Measurements from ENCODE around the gene RNF5.
"Not testable (repeated sequence)": the region's sequence is repeated elsewhere in the genome, so short reads cannot be mapped to it uniquely, and the experiment has no call there.

RNF5 gene

DNA sequence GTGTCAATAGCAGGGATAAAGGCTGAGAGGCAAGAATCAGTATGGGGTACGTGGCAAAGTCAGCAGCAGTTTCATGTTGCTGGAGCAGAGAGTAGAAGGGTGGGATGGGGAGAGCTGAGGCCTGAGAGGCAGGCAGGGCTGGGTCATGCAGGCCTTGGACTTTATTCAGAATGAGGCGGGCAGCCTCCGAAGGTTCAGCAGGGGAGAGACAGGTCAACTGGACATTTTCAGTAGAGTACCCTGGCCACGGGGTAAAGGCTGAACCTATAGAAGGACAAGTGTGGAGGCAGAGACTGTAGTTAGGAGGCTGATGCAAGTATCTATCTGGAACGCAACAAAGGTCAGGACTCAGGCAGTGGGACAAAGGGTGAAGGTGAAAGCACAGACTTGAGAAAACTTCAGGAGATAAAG is 32.0 kb downstream of the RNF5 start:
- Histone ChIP-seq H3F3A (ENCODE audit: low read depth) (no peaks in the 10 kb centered on the region), H3K9me2 (replicated peaks; ENCODE audit: low read depth, low read length) (no peaks in the 10 kb centered on the region), H3K27me3 (ENCODE audit: insufficient read depth, low read length, poor library complexity, severe bottlenecking) (no peaks in the 10 kb centered on the region), H3K36me3 (ENCODE audit: insufficient read depth, low read length) (no peaks in the 10 kb centered on the region), H3K4me2 (ENCODE audit: low read depth, low read length, poor library complexity, severe bottlenecking) (no peak overlapping the region), H3K9ac (ENCODE audit: low read depth, low read length, poor library complexity, severe bottlenecking) (no peak overlapping the region), H3K79me2 (ENCODE audit: insufficient read depth, low read length) (no peaks in the 10 kb centered on the region), H2AFZ (ENCODE audit: low read length) (no peak overlapping the region), H3K4me3 (ENCODE audit: low read length, poor library complexity, severe bottlenecking) (no peak overlapping the region), H3K9me3 (ENCODE audit: insufficient read depth, low read depth, low read length) (no peaks in the 10 kb centered on the region), H3K4me1 (ENCODE audit: insufficient read depth, low read length, poor library complexity, severe bottlenecking) (no peaks in the 10 kb centered on the region), H4K20me1 (ENCODE audit: insufficient read depth, low read length, poor library complexity, severe bottlenecking) (no peaks in the 10 kb centered on the region)
- no peak for TF ChIP-seq EZH2phosphoT487 (IDR thresholded peaks at IDR 0.05; ENCODE audit: borderline replicate concordance)
- TF ChIP-seq, protein P1, sequence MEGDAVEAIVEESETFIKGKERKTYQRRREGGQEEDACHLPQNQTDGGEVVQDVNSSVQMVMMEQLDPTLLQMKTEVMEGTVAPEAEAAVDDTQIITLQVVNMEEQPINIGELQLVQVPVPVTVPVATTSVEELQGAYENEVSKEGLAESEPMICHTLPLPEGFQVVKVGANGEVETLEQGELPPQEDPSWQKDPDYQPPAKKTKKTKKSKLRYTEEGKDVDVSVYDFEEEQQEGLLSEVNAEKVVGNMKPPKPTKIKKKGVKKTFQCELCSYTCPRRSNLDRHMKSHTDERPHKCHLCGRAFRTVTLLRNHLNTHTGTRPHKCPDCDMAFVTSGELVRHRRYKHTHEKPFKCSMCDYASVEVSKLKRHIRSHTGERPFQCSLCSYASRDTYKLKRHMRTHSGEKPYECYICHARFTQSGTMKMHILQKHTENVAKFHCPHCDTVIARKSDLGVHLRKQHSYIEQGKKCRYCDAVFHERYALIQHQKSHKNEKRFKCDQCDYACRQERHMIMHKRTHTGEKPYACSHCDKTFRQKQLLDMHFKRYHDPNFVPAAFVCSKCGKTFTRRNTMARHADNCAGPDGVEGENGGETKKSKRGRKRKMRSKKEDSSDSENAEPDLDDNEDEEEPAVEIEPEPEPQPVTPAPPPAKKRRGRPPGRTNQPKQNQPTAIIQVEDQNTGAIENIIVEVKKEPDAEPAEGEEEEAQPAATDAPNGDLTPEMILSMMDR (conservative IDR thresholded peaks at IDR 0.05; ENCODE audit: low read length) = no peak

DNA sequence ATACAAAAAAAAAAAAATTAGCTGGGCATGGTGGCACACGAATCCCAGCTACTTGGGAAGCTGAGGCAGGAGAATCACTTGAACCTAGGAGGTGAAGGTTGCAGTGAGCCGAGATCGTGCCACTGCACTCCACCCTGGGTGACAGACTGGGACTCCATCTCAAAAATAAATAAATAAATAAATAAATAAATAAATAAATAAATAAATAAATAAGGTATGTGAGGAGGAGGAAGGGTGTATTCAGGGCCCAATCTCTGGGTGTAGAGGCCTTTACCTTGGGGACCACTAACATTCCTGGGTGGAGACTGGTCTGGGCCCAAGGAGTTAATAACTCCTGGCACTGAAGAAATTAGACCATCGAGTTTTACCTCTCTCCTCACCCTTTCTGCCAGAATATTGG is 33.2 kb downstream of the RNF5 start:
- H3K9me3 ChIP-seq (ENCODE audit: insufficient read depth, low read depth, low read length); H3K4me1 ChIP-seq (ENCODE audit: insufficient read depth, low read length, poor library complexity, severe bottlenecking); H3K4me2 ChIP-seq (ENCODE audit: low read depth, low read length, poor library complexity, severe bottlenecking); H3K4me3 ChIP-seq (ENCODE audit: low read length, poor library complexity, severe bottlenecking); H3F3A ChIP-seq (ENCODE audit: low read depth); H3K9ac ChIP-seq (ENCODE audit: low read depth, low read length, poor library complexity, severe bottlenecking); H3K9me2 ChIP-seq (replicated peaks; ENCODE audit: low read depth, low read length); H3K36me3 ChIP-seq (ENCODE audit: insufficient read depth, low read length); H3K79me2 ChIP-seq (ENCODE audit: insufficient read depth, low read length); H2AFZ ChIP-seq (ENCODE audit: low read length); H4K20me1 ChIP-seq (ENCODE audit: insufficient read depth, low read length, poor library complexity, severe bottlenecking); H3K27me3 ChIP-seq (ENCODE audit: insufficient read depth, low read length, poor library complexity, severe bottlenecking): not testable (repeated sequence)

DNA sequence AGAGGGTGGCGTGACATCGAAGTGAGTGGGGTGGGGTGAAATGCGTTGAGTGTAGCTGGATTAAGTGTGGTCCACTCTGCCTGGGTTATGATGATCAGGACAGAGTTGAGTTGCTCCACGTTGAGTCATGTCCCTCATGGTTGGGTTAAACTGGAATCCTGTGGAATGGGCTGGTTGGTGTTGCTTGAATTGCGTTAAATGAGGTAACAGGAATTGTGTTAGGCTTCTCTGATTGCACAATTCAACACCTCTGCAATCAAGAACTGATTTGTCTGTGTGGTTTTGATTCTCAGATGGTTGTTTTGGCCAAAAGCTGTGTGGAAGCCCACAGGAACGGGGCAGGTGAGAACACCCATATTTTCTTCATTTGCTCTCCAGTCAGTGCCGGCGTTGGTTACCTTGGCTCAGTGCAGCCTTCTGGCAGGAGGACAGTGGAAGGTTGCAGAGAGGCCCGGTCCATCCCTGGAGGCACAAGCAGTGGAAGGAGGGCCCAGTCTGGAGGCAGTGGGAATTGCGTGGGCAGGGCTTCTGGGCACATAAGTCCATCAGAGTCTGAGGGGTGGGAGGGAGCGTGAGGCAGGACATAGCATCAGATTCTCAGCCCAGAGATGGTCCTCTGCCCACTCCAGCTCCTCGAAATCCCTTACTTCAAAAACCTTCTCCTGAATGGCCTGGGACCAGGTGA is 34.0 kb downstream of the RNF5 start:
- no peak for TF ChIP-seq EZH2phosphoT487 (IDR thresholded peaks at IDR 0.05; ENCODE audit: borderline replicate concordance)
- TF ChIP-seq, protein P1 (conservative IDR thresholded peaks at IDR 0.05; ENCODE audit: low read length) = no peak
- Histone ChIP-seq H2AFZ (ENCODE audit: low read length) (no peak overlapping the region), H4K20me1 (ENCODE audit: insufficient read depth, low read length, poor library complexity, severe bottlenecking) (no peaks in the 10 kb centered on the region), H3K36me3 (ENCODE audit: insufficient read depth, low read length) (no peaks in the 10 kb centered on the region), H3K79me2 (ENCODE audit: insufficient read depth, low read length) (no peaks in the 10 kb centered on the region), H3K27me3 (ENCODE audit: insufficient read depth, low read length, poor library complexity, severe bottlenecking) (no peaks in the 10 kb centered on the region), H3F3A (ENCODE audit: low read depth) (no peaks in the 10 kb centered on the region), H3K9ac (ENCODE audit: low read depth, low read length, poor library complexity, severe bottlenecking) (no peak overlapping the region), H3K9me2 (replicated peaks; ENCODE audit: low read depth, low read length) (no peaks in the 10 kb centered on the region), H3K4me2 (ENCODE audit: low read depth, low read length, poor library complexity, severe bottlenecking) (no peak overlapping the region), H3K4me1 (ENCODE audit: insufficient read depth, low read length, poor library complexity, severe bottlenecking) (no peaks in the 10 kb centered on the region), H3K4me3 (ENCODE audit: low read length, poor library complexity, severe bottlenecking) (no peak overlapping the region), H3K9me3 (ENCODE audit: insufficient read depth, low read depth, low read length) (no peaks in the 10 kb centered on the region)

DNA sequence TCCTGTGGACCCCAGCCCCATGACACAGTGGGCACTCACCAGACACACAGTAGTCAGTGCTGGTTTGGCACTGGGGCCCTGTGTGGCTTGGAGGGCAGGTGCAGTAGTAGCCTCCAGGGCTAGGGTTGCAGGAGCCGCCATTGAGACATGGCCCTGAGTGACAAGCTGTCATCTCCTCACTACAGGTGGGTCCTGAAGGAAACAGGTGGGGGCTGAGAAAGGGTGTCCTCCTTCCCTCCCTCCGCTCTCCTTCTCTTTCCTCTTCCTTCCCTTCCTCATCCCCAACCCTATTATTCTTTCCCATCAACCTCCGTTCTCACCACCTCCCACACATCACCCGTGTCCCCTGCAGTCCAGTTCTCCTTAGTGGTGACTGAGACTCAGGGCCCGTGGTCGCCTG is 35.4 kb downstream of the RNF5 start:
- H3K4me1 ChIP-seq (ENCODE audit: insufficient read depth, low read length, poor library complexity, severe bottlenecking) = no peaks in the 10 kb centered on the region
- no peaks in the 10 kb centered on the region for H3K9me3 ChIP-seq (ENCODE audit: insufficient read depth, low read depth, low read length)
- no peaks in the 10 kb centered on the region for H3K36me3 ChIP-seq (ENCODE audit: insufficient read depth, low read length)
- no peak overlapping the region for H3K4me2 ChIP-seq (ENCODE audit: low read depth, low read length, poor library complexity, severe bottlenecking)
- H2AFZ ChIP-seq (ENCODE audit: low read length) = no peak overlapping the region
- H3K9me2 ChIP-seq (replicated peaks; ENCODE audit: low read depth, low read length) = no peaks in the 10 kb centered on the region
- H3K9ac ChIP-seq (ENCODE audit: low read depth, low read length, poor library complexity, severe bottlenecking) = no peak overlapping the region
- H3F3A ChIP-seq (ENCODE audit: low read depth) = no peaks in the 10 kb centered on the region
- H3K79me2 ChIP-seq (ENCODE audit: insufficient read depth, low read length) = no peaks in the 10 kb centered on the region
- H3K27me3 ChIP-seq (ENCODE audit: insufficient read depth, low read length, poor library complexity, severe bottlenecking) = no peaks in the 10 kb centered on the region
- no peaks in the 10 kb centered on the region for H4K20me1 ChIP-seq (ENCODE audit: insufficient read depth, low read length, poor library complexity, severe bottlenecking)
- TF ChIP-seq, protein P1 (conservative IDR thresholded peaks at IDR 0.05; ENCODE audit: low read length) = no peak
- H3K4me3 ChIP-seq (ENCODE audit: low read length, poor library complexity, severe bottlenecking) = no peak overlapping the region

Data from Loucy (cell line).